Smooth muscle cell (in vitro differentiated cells): ENCODE measurements around the gene PTBP3. TPM values are rescaled to one million over a fixed set of nuclear protein-coding genes. Genes with fewer than 3 reads are reported as not detected.
A peak's percentile ranks its signal among the peaks of the same experiment; 100 is the strongest.

Experiments used
- DNase-seq: peaks from one replicate; lab custom pipeline; 2025; ENCODE audit not compliant: unreplicated experiment; lab: John Stamatoyannopoulos, UW
- H2AFZ ChIP-seq: fragments of 200-600 bp; sonication (generic); 2 replicates; pipeline ENCODE4 v1.6.0; 2016; ENCODE audit warnings: antibody characterized with exemption, low read depth, mild to moderate bottlenecking
- H3F3A ChIP-seq: fragments of 200-600 bp; sonication (generic); 2 replicates; pipeline ENCODE4 v1.6.0; 2017; ENCODE audit warnings: antibody characterized with exemption, low read depth
- H3K27ac ChIP-seq: fragments of 200-600 bp; sonication (generic); 2 replicates; pipeline ENCODE4 v1.5.1; 2016; ENCODE audit warnings: low read depth, mild to moderate bottlenecking
- H3K27me3 ChIP-seq: fragments of 200-600 bp; sonication (generic); 2 replicates; pipeline ENCODE4 v1.6.1; 2016; ENCODE audit warnings: low read depth, mild to moderate bottlenecking
- H3K36me3 ChIP-seq: fragments of 200-600 bp; sonication (generic); 2 replicates; pipeline ENCODE4 v1.5.1; 2016; ENCODE audit warnings: low read depth
- H3K4me1 ChIP-seq: fragments of 200-600 bp; sonication (generic); 2 replicates; pipeline ENCODE4 v1.5.1; 2016; ENCODE audit warnings: low read depth
- H3K4me2 ChIP-seq: fragments of 200-600 bp; sonication (generic); 2 replicates; pipeline ENCODE4 v1.6.0; 2016; ENCODE audit warnings: mild to moderate bottlenecking
- H3K4me3 ChIP-seq: fragments of 200-600 bp; sonication (generic); 2 replicates; pipeline ENCODE4 v1.5.1; 2016; ENCODE audit warnings: mild to moderate bottlenecking
- H3K79me2 ChIP-seq: fragments of 200-600 bp; sonication (generic); 2 replicates; pipeline ENCODE4 v1.6.0; 2016; ENCODE audit warnings: low read depth, mild to moderate bottlenecking
- H3K9ac ChIP-seq: fragments of 200-600 bp; sonication (generic); 2 replicates; pipeline ENCODE4 v1.6.0; 2016; ENCODE audit warnings: low read depth
- H3K9me3 ChIP-seq: fragments of 200-600 bp; sonication (generic); replicated peaks from 2 replicates; pipeline ENCODE4 v1.5.1; 2016; ENCODE audit warnings: low read depth
- H4K20me1 ChIP-seq: fragments of 200-600 bp; sonication (generic); 2 replicates; pipeline ENCODE4 v1.6.0; 2016; ENCODE audit warnings: low read depth
- WGBS: methylation state at CpG from one replicate; pipeline ENCODE4 v1.1.7; 2016; ENCODE audit warnings: low lambda C conversion rate; 5-methylcytosine and 5-hydroxymethylcytosine counted together
- polyA plus RNA-seq: library from polyadenylated mRNA; unstranded; fragments of >200 nt; fragmentation: Nextera tagmentation; extraction: Ambion mirVana; gene quantifications from 2 replicates; pipeline ENCODE4 v1.2.1, GENCODE V29; 2016
- total RNA-seq: library from RNA; depleted of rRNA; stranded (reverse); fragments of >200 nt; gene quantifications from 2 replicates; pipeline ENCODE4 v1.2.3, GENCODE V29; 2014
- TF ChIP-seq, protein P1 (sequence below): fragments of 200-600 bp; sonication (generic); IDR thresholded peaks from 2 replicates; pipeline ENCODE4 v1.5.1; 2017; ENCODE audit warnings: borderline replicate concordance, mild to moderate bottlenecking, antibody characterized with exemption; ENCODE audit not compliant: insufficient read depth, poor library complexity, severe bottlenecking

PTBP3 gene
- total and polyA plus RNA-seq, 2 experiments from 2014 or later: 9.5 to 51.5 TPM

DNA sequence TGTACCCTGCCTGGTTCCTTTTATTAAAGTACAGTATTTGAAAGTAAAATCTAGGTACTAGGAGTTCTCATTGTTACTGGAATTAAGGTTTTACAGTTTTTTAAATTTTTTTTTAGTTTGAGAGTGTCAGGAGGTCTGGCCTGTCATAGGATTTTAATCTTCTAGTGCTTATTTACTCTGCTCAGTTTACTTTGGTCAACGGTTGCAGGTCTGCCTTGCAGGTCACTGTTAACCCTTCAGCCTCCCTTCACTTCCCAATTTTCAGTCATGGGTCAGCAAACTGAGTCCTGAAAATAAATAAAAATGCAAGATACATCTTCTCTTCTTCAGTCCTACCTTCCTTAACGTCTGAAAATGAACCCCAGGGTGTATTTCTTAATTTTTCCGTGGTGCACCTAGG lies 18.8 kb upstream of the PTBP3 start:
- 67% methylated on average over 3 of the region's 3 CpGs for WGBS
- H2AFZ ChIP-seq: no peak overlapping the region
- H3K27ac ChIP-seq: no peak overlapping the region
- H3K27me3 ChIP-seq: no peaks in the 10 kb centered on the region
- no peaks in the 10 kb centered on the region for H3K4me1 ChIP-seq
- DNase-seq: no peak
- TF ChIP-seq, protein P1, sequence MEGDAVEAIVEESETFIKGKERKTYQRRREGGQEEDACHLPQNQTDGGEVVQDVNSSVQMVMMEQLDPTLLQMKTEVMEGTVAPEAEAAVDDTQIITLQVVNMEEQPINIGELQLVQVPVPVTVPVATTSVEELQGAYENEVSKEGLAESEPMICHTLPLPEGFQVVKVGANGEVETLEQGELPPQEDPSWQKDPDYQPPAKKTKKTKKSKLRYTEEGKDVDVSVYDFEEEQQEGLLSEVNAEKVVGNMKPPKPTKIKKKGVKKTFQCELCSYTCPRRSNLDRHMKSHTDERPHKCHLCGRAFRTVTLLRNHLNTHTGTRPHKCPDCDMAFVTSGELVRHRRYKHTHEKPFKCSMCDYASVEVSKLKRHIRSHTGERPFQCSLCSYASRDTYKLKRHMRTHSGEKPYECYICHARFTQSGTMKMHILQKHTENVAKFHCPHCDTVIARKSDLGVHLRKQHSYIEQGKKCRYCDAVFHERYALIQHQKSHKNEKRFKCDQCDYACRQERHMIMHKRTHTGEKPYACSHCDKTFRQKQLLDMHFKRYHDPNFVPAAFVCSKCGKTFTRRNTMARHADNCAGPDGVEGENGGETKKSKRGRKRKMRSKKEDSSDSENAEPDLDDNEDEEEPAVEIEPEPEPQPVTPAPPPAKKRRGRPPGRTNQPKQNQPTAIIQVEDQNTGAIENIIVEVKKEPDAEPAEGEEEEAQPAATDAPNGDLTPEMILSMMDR: no peak
- no peaks in the 10 kb centered on the region for H4K20me1 ChIP-seq
- no peaks in the 10 kb centered on the region for H3K36me3 ChIP-seq
- no peak overlapping the region for H3K4me3 ChIP-seq
- no peaks in the 10 kb centered on the region for H3K79me2 ChIP-seq
- H3K9ac ChIP-seq: no peak overlapping the region
- H3K4me2 ChIP-seq: no peak overlapping the region
- no peaks in the 10 kb centered on the region for H3F3A ChIP-seq
- no peaks in the 10 kb centered on the region for H3K9me3 ChIP-seq

DNA sequence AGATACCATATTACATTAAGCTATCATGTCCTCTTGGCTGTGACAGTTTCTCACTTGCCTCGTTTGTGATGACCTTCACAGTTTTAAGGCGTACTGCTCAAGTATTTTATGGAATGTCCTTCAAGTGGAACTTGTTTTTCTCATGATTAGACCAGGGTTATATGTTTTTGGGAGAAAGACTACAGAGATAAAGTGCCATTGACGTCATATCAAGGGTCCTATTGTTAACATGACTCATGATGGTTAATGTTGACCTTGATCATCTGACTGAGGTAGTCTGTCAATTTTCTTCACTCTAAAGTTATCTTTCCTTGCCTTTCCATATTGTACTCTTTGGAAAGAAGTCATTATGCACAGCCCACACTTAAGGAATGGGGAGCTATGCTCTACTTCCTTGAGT lies 17.8 kb upstream of the PTBP3 start:
- no peak overlapping the region for H3K9ac ChIP-seq
- H3K9me3 ChIP-seq: no peaks in the 10 kb centered on the region
- no peaks in the 10 kb centered on the region for H3K79me2 ChIP-seq
- no peak overlapping the region for H2AFZ ChIP-seq
- H4K20me1 ChIP-seq: no peaks in the 10 kb centered on the region
- no peak overlapping the region for H3K27ac ChIP-seq
- no peaks in the 10 kb centered on the region for H3K4me1 ChIP-seq
- DNase-seq: no peak
- TF ChIP-seq, protein P1: no peak
- H3K4me3 ChIP-seq: no peak overlapping the region
- no peaks in the 10 kb centered on the region for H3F3A ChIP-seq
- no peak overlapping the region for H3K4me2 ChIP-seq
- no peaks in the 10 kb centered on the region for H3K27me3 ChIP-seq
- WGBS: 88% methylated on average over 3 of the region's 3 CpGs
- no peaks in the 10 kb centered on the region for H3K36me3 ChIP-seq

DNA sequence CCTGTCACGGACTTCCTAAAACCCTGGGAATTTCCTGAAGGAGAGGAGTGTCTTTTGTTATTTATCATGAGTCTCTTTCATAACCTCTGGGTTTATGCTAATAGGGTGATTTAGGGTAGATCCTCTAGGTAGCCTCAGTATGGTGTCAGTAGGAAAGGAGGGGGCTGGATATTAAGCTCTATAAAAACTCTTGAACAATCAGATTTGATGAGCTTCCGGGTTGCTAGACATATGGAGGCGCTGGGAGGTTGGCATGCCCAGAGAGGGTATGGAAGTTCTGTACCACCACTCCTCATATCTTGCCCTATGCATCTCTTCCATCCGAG lies 15.6 kb upstream of the PTBP3 start:
- DNase-seq: no peak
- no peaks in the 10 kb centered on the region for H4K20me1 ChIP-seq
- no peaks in the 10 kb centered on the region for H3K4me1 ChIP-seq
- no peak overlapping the region for H3K9ac ChIP-seq
- no peaks in the 10 kb centered on the region for H3K79me2 ChIP-seq
- no peaks in the 10 kb centered on the region for H3F3A ChIP-seq
- TF ChIP-seq, protein P1: no peak
- WGBS: 77% methylated on average over 4 of the region's 4 CpGs
- H3K9me3 ChIP-seq: no peaks in the 10 kb centered on the region
- peak overlapping the region; percentile 82 for H3K4me2 ChIP-seq
- H3K4me3 ChIP-seq: peak overlapping the region; percentile 49
- no peaks in the 10 kb centered on the region for H3K36me3 ChIP-seq
- no peak overlapping the region for H3K27ac ChIP-seq
- H3K27me3 ChIP-seq: no peaks in the 10 kb centered on the region
- peak overlapping the region; percentile 70 for H2AFZ ChIP-seq

DNA sequence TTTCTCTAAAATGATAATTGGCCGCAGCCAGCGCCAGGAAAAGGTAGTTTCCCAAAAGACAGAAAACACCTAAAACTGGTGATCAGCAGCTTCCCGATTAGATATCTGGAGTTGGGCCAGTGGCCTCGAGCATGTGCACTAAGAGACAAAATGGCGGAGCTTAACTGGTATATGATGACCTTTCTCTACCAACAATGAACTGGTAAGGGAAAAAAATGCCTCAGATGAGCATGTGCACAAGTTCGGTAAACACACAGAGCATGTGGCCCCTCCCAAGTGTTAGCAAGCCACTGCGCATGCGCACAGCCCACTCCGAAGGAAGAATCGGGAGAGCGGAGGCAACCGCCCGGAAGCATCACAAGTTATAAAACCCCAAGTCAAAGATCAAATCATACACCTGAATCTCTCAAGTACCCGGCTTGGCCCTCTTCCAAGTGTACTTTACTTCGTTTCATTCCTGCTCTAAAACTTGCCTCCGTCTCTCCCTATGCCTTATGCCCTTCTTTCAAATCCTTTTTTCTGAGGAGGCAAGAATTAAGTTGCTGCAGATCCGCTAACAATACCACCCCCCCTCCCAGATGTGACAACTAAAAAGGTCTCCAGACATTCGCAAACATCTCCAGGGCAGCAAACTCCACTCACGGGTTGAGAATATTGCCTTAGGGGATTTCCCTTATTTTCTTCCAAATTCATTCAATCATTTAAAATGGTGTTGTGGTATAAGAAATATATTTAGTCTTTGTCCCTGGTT lies 15.0 kb upstream of the PTBP3 start:
- DNase-seq: no peak
- 56% methylated on average over 19 of the region's 19 CpGs for WGBS
- Histone ChIP-seq H3K27ac (no peak overlapping the region), H3K4me1 (no peaks in the 10 kb centered on the region), H3K4me3 (peak overlapping the region; percentile 49), H3K36me3 (no peaks in the 10 kb centered on the region), H3K9me3 (no peaks in the 10 kb centered on the region), H3K79me2 (no peaks in the 10 kb centered on the region), H3K27me3 (no peaks in the 10 kb centered on the region), H3K4me2 (peak overlapping the region; percentile 82), H4K20me1 (no peaks in the 10 kb centered on the region), H3K9ac (peak overlapping the region; percentile 35), H2AFZ (peak overlapping the region; percentile 70), H3F3A (no peaks in the 10 kb centered on the region)
- TF ChIP-seq, protein P1: no peak
